Esophagus mucosa (tissue), 1 donor: Measurements from ENCODE around the gene SH3RF1. TPM values are rescaled to one million over a fixed set of nuclear protein-coding genes. Genes with fewer than 3 reads are reported as not detected.
A peak's percentile ranks its signal among the peaks of the same experiment; 100 is the strongest.
"Not testable (repeated sequence)": the region's sequence is repeated elsewhere in the genome, so short reads cannot be mapped to it uniquely, and the experiment has no call there.

Experiments used
- ATAC-seq: fragments of 200-7000 bp; cut with Tn5 transposase; one replicate; pipeline ENCODE4 v1.9.1; 2020
- total RNA-seq: library from RNA; stranded (reverse); gene quantifications from one replicate; pipeline ENCODE4 v1.2.4, GENCODE V29; 2023
- donor health status: DM: yes; HTN: yes; CAD: no.

Gene SH3RF1
- total RNA-seq, 1 donor from 2014 or later = 5.4 TPM

DNA sequence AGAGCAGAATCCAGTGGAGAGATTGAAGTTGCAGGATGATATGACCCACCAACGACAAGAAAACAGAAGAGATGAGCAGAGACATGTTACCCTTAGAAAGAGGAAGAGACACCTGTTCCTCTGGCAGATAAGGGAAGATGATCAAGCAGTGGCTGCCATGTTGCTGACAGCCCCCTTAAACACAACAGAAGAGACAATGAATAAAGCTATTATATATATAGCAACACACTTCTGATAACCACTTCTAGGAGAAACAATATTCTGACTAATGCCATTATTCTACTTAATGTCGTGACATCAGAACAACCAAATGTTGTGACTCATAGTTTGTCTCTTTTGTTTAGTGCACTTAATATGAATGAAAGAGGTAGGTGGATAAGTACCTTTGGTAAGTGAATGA, 44.9 kb downstream of the SH3RF1 start:
- ATAC-seq = peak; percentile 59

DNA sequence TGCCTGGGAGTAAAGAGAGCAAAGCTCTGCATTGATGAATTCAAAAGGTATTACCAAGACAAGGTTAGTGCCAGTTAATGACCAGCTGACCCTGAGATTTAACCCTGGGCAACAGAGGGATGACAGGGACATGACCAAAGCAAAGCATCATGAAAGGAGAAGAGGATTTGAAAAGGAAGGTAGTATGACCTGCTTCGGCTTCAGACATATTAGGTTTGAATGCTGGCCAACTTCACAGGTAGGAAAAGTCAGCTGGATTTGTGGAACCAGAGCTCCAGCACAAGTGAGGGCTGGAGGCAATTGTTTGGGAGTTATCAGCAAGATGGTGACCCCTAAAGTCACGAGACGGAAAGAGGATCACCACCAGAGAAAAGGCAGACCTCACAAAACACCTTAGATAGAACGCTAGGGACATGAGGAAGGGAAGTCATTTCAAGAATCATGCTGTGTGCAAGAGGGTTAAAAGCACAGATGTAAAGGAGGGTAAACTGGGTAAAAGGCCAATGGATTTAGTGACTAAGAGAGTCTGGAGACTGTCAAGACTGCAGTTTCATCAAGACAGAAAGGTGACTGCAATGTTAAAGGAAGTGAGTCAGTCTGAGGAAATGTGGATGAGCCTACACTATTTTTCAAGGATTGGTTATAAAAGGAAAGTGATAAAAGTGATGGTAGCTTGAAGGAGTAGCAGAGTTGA, 45.6 kb downstream of the SH3RF1 start:
- peak; percentile 95 for ATAC-seq

DNA sequence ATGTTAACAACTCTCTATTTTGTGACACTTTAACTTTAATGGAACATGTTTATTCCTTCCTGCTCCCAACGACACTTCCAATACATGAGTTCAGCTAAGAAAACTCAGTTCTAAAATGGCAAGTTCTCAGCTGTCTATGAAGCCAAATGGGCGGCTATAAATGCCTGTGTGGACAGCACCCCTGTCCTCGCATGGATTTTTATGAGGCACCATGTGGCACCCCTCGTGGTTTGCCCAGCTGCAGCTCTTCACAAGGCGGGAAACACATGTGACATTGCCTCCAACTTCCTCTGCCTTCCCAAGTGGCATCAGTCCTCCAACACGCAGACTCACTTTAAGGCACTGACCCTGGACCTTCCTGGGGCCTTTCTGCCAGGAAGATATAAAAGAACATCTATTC, 48.0 kb downstream of the SH3RF1 start:
- ATAC-seq = no peak

DNA sequence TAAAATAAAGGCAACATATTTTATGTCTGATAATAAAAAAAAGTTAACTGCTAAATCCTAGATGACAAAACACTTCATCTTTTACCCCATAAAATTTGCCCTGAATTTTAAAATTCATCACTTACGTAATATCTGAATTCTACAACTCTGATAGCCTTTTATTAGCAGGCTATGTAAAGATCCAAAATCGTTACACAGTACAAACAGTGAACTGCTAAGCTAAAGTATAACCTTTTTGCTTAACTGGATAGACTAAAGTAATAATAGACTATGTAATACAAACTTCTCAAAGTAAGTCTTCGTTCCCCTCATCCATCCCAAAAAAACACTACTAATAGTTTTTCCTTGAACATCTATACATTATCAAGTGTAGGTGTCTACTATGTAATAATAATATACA, 49.1 kb downstream of the SH3RF1 start:
- no peak for ATAC-seq

DNA sequence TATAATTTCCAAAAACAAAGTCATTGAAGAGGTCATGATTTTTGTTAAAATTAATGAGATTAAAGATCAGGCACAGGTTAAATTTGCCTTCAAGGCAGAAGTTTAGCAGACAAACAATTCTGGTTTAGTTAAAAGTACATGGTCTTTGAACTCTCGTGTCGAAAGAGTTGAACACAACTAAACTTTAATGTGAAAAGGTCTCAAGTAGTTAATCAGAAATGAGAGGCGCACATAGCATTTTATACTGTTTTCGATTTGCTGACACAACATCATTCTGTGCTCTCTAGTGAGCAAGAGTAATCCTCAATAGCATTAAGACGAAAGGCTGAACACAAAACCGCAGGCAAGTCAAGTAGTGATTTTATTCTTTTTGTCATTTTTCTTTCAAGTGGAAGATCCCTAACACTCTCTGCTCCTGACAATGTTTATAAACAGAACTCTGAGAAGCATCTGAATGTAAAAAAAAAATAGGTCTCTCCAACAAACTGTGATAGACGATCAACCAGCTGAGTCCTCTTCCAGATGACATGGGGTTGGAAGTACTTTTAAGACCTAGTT, 49.8 kb downstream of the SH3RF1 start:
- ATAC-seq = no peak

DNA sequence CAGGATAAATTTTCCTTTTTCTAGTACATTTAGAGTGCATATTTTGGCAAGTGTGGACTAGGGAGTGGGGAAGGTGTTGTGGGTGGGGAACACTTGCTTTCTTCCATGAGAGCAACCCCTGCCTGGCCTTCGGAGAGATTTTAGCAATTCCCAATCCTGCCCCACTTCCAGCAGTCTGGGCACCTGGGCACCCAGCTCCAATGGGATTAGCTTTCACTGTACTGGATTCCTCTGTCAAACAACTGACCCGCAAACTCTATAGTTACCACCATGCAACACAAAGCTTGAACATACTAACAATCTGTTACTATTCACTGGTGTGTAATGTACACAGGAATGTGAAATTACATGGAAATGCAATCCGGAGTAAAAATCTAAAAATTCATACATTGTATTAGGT, 50.3 kb downstream of the SH3RF1 start:
- no peak for ATAC-seq

DNA sequence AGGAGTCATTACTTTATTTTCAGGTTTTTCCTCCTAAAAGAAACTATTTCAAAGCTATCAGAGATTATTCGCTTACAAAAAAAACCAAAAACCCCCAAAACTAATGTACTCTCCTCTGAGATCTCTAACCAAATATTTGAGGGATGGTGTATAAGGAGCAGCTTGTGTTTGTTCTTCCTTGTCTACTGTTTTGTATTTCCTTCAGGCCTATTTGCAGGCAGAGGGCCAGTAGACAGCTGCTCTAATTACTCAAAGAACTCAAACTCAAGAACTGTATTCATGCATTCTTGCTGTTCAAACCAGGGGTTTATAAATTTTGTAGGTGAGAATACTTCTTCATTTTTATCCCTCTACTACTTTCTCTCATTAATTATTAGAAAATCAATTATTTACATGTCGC, 51.3 kb downstream of the SH3RF1 start:
- ATAC-seq = no peak

DNA sequence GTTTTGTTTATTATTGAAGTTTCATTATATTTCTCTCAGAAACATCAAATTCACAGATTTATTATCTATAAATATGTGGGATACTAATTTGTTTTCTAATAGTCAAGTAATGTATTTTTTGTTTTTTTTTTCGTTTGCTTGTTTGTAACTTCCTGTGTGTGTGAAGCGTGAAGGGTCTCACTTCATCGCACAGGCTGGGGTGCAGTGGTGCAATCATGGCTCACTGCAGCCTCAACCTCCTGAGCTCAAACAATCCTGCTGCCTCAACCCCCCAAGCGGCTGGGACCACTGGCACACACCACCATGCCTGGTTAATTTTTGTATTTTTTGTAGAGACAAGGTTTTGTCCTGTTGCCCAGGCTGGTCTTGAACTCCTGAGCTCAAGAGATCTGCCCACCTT, 55.1 kb downstream of the SH3RF1 start:
- ATAC-seq = no peak

DNA sequence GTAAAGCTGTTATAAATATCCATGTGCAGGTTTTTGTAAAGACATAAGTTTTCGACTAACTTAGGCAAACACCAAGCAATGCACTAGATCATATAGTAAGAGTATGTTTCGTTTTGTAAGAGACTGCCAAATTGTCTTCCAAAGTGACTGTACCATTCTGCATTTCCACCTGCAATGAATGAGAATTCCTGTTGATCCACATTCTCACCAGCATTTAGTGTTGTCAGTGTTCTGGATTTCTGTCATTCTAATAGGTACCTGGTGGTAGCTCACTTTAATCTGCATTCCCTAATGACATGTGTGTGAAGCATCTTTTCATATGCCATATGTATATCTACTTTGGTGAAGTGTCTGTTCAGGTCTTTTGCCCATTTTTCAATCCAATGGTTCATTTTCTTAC, 57.8 kb downstream of the SH3RF1 start:
- ATAC-seq = no peak

DNA sequence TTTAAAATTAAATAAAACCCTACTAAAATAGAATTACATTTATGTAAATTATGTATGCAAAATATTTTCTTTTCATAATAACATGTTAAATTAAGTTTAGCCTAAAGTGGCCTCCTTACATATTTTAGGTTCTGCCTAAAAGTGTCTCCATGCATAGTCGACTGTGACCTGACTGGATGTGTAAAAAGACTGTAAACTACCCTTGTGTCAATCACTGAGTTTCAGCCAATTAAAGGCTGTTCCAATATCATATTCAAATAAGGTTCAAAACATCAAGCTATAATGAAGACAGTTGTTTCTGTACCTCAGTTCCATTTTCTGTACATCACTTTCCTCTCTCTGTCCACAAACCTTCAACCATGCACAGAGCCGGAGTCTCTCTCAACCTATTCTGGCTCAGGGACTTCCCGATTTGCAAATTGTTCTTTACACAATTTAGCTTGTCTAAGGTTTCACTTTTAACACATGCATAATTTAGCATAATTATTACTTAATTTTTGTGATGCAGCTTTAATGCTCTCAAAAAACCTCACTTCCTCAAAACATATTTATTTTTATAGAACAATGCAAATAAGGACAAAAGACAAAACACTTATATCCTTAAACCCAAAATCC, 60.1 kb downstream of the SH3RF1 start:
- ATAC-seq = peak; percentile 61

DNA sequence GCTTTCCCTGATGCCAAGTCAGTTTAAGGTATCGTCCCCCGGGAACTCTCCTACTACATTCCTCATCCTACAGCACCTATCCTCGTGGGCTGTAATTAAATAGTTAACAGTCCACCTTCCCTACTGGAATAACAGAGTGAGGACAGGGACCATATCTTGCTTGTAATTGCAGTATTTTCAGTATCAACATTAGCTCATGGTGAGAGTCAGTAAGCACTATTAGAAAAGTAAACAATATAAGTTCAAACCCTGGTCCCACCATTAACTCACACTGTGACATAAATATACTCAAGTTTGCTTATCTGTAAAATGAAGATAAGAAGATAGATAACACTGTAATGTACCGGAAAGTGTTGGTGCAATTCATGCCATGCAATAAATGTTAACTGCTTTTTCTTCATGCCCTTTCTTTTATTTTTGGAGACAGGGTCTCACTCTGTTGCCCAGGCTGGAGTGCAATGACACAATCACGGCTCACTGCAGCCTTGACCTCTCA, 61.3 kb downstream of the SH3RF1 start:
- ATAC-seq = no peak

DNA sequence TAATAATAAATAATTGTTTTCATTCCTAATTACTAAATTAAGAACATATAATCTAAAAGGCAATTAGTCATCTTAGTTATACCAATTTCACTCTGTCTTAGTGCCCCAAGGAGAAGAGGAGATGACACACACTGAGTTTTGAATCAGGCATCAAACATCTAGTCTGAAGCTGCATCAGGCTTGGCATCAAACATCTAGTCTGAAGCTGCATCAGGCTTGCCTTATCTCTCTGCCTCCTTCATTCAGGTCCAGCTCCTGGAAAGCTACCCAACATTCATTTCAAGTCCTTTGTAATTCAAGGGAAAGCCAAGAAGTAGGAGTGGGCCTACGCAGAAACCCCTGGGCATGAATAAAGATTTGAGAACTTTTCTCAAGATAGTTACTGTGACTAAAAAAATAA, 62.2 kb downstream of the SH3RF1 start:
- ATAC-seq = no peak

DNA sequence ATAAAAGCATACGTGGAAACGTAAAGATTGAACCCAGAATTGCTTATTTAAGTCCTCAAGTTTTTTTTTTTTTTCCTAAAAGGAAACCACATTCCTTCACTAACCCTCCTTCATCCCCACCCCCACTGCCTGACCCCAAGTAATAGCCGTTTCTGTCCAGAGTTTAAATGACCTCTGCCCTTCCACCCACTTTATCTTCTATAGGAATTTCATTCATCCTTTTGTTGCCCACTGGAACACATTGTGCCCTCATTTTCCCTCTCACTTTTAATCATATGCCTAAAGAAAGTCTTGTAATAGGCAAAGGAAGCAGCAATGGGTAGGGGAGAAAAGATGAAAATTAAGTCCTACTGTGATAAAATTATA, 62.7 kb downstream of the SH3RF1 start:
- ATAC-seq = no peak

DNA sequence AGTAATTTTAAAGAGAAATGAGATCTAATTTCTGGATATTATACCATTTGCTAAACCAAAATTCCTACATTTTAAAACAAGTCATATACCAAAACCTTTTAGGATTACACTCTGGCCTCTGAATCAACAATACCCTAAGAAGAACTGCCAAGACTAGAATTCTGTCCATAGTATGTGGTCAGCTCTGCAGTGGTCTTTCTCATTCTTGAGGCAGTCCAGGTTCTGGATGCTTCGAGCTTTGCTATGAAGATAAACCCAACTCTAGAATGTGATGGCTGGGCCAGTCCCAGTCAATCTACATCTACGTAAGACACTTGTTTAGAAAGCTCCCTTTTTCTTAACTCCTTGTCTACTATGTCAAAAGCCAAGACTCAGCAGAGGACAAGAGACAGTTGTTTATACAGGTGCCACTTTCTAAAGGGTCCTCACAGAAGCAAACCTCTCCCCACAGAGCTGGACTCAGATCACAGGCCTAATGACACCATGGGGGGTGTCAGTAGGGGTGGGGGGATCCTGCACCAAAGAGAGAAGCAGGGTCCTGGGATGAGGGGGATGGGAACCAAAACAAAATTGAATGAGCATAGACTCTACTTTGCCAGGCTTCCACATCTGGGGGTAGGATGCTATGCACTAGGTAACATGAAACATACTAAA, 63.2 kb downstream of the SH3RF1 start:
- no peak for ATAC-seq

DNA sequence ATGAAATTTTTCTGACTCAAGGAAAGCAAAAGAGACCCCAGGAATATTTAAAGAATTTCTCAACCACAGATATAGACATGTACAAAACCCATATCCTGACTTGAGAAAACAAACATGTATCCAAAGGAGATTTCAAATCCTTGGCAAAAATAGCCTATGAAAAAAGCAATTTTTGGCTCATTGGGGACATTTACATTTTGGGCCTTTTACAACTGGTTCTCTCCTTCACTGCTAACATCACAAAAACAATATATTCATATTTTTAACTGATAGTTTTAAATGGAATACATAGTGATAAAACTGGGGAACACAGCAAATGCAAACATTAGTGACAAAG, 65.0 kb downstream of the SH3RF1 start:
- ATAC-seq = no peak

DNA sequence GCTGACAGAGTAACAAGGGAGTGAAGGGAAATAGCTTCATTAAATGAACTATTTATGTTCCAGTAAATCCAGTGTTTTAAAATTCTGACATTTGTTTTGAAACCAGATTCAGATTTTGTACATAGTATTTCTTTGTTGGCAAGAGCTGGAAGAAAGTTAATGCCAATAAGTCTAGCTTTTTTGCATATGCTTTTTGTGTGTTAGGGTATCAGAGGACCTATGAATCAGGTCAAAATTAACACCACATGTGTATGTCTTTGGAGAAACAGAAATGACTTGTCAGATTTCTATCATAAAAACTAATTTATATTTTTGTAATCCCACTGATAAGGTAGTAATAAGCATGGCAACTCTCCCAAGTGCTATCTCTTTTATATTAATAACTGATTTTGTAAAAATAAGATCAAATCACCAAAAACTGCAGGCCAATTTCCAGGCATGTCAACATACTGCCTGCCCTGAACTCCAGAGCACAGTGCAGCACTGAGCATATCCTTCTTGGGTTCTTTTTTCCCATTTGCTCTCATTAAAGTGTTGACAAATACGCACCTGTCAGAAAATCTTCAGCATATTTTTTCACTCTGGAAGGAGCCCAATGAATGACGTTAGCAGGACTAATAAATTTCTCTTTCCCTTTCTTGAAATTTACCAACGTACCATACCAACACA, 65.5 kb downstream of the SH3RF1 start:
- no peak for ATAC-seq

DNA sequence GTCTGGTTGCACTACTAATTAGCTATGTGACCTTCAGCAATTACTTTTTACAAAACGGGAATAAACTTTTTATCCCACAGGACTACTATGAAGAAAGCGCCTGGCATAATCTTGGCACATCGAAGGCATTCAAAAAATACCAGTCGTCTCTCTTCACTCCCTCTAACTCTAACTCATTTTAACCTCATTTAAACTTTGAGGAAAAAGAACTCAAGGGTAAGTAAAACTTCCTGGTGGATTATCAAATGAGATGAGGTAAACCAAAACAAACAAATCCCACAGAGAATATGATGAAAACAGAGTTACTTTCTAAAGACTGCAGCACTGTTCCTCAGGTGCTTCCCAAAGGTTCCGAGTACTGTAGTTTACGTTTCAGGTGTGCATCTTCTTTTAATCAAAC, 66.9 kb downstream of the SH3RF1 start:
- ATAC-seq = no peak

DNA sequence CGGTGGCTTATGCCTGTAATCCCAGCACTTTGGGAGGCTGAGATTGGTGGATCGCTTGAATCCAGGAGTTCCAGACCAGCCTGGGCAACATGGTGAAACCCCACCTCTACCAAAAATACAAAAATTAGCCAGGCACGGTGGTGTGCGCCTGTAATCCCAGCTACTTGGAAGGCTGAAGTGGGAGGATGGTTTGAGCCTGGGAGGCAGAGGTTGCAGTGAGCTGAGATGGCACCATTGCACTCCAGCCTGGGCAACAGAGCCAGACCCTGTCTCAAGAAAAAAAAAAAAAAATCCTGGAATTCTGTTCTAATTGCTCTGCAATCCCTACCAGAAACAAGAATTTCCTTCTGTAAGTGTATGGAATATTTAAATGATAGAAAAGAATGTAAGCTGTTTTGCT, 67.5 kb downstream of the SH3RF1 start:
- not testable (repeated sequence) for ATAC-seq

DNA sequence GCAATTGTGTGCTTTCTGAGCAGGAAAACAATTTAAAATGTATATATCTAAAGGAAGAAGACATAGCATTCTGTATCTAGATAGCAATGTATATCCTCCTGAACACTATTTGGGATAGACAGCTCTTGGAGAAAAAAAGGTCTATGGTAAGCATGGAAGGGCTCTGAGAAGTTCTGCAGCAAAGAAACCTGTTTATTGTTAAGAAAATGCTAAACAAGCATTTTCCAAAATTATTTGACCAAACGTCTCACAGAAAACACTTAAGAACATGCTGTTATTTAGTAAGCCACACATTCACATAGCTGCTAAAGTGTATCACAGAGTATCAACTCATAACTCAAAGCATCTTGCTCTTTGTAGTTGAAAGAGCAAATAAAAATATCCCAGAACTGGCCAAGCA, 67.9 kb downstream of the SH3RF1 start:
- no peak for ATAC-seq

DNA sequence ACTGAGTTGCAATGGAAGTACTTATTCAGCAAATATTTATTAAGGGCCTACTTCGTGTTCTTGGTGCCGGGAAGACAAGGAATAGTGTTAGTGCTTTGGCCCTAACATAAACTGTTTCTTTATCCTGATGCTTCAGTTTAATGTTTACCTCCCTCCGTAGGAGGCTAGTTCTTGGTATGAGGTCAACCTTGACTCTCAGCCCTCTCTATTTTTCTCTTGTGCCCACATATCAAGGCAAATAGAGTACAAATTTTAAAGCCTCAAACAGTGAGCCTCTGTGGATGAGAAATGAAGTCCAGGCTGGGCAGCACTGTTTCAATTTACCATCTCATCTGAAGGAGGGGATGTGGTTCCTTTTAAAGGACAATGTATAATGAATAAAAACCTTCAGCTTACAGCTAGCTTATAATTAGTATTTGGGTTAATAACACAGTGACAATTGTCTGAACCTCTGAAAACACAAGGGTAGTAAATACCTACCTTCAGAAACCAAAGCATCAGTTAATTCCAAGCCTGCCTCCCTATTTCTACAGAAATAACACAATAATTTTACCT, 68.5 kb downstream of the SH3RF1 start:
- no peak for ATAC-seq

DNA sequence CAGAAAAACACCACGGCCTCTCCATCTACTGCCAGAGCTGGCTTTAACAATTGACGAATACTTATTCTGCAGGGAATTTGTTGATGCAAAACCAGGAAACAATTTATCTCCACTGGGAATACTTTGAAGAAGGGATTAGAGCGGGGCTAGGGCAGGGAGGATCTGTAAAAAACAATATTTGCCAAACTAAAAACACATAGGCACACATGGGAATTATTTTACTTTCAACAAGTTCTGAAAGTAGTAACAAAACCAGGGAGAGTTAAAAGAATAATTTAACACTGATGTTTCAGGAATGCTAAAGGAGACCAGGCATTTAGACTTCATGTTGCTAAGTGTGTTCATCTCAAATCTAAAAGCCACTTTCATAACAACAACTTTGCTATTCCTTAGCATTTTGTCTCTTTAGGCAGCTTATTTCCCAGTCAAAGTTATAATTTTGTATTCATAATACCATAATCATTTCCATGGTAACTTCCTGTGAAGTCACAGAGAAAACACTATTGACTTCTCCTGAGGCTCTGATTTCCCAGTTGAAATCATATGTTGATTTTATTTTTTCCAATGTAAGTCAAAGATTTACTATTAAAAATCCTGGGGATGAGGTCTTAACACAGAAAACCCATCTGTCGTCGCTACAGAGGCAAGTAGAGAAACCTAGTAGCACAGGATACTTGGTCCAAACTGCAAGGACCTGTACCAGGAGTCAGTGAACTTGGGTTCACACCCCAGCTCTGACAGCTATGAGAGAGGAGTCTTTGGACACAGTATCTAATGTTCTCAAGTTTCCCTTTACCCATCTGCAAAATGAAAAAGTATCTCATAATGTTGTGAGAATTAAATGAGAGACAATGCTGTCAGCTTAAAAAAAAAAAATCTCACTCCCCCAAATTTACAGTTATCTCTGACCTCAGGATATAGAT, 69.3 kb downstream of the SH3RF1 start:
- ATAC-seq = no peak
